ENCODE data around the gene IGSF11.

The IGSF11 gene

DNA sequence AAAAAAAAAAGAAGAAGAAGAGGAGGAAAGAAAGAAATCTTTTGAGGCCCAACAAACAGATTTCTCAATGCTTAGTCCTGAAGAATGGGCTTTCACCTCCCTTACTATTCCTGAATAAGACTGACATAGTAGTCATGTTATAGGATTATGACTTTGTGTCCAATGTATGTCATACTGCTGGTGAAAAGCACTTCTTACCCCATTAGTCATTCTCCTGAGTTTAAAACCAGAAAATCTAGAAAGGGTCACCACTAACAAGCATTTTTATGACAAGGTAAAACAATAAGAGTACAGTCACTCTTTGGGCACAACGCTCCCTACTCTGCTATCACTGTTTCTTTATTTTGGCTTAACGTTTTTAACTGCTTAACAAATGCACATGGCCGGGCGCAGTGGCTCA, 88.2 kb downstream of the IGSF11 start:
- no peak for DNase-seq

DNA sequence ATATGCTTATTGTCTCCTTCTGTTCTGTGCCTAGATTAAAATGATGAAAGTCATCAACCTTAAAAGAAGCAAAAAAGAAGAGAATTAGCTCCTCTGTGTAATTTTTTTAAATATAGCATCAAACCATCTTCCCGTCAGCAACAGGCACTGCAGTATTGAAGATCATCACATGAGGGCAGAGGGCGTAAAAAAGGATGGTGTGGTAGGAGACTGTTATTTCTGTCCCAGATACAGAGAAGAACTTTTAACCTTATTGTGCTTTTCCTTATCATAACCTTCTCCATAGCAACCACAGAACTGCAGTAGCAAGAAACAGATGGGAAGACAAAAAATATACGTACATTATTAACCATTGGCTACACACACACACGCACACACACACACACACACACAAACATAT, 88.8 kb downstream of the IGSF11 start:
- DNase-seq, result no peak

DNA sequence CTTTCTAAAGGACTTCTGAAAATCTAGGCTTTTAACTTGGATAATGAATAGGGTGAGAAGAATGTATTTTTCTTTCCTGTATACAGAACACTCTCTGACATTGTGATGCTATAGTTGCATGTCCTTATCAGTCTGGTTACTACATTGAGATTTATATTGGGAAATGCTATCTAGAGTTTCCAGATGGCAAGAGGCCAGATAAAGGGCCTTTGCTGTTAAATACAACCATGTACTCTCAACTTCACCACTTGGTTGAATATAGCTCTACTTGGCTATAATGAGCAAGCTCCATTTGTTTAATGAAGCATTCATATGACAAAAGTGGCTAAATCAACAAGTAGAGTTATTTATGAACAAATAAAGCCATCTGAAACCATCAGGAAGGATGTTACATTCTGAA, 91.0 kb downstream of the IGSF11 start:
- no peak for DNase-seq

DNA sequence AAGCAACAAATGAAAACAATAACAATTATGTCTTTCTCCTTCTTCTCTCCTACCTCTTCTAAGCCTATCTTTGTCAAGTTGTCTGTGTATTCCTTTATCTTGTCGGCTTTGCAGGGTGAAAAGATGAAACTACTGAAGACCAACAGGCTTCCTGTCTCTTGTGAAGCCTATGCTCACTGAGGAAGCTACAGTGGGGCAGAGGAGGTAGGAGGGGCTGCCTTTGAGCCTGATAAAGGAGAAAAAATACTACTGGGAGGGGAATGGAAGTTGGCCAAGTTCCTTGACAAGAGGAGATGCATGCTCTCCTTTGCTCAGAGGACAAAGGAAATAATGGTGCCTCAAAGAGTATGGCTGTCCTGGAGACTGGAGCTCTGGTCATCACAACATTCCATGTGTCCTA, 92.0 kb downstream of the IGSF11 start:
- no peak for DNase-seq

DNA sequence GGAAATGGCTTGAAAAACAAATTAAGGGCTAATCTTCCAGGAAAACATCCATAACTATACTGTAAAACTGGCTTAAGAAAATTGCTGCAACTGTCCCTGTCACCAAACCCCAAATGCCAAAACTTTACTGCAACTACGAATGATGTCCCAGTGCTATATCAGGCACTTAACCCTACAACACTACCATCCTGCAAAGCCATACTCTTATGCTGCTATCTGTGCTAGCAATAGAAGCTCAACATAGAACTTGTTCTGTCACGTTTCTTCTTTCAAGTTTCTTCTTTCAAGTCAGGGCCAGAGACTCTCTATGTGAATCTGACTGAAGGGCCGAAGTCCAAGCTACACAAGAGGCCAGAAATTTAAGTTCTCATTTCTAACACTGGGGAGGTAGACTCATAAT, 92.5 kb downstream of the IGSF11 start:
- no peak for DNase-seq

DNA sequence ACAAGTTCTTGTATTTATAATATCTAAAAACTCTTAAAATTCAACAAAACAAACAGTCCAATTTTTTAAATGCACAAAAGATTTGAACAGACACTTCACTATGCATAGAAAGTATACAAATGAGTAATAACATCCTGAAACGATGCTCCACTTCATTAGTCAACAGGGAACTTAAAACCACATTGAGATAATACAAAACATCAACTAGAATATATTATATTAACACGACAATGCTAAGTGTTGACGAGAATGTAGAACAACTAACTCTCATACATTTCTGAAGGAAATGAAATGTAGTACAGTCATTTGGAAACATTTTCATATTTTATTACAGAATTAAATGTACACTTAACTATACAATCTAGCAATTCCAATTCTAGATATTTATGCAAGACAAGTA, 93.4 kb downstream of the IGSF11 start:
- DNase-seq, result no peak

DNA sequence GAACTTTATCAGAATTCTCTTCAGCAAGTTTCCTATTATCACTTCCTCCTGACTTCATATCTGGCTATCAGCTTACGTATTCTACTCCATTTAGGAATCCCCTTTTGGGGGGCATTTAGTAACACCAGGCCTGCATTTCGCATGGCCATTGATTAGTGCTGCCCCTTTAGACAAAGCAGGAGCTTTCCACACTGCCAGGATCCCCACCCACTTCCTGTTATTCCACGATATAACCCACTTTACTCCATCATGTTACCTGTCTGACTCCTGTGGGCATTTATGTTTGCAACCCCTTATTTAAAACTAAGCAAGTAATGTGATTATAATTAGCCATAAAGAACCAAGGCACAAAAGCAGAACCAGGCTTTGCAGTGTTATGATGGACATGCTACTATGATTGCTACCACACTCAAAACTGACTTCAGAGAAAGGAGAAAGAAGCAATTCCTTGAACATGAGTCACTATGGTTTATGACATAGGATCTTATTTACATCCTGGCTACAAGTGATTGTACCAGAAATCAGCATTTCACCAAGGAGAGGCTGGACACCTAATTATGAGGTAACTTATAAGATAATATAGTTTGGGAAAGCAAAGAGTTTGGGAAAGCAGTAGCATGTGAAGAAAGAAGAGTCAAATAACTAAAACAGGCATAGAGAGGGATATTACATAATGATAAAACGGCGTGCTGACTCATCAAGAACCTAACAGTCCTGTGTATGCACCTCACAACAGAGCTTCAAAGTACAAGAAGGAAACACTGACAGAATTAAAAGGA, 96.3 kb downstream of the IGSF11 start:
- DNase-seq, result no peak

DNA sequence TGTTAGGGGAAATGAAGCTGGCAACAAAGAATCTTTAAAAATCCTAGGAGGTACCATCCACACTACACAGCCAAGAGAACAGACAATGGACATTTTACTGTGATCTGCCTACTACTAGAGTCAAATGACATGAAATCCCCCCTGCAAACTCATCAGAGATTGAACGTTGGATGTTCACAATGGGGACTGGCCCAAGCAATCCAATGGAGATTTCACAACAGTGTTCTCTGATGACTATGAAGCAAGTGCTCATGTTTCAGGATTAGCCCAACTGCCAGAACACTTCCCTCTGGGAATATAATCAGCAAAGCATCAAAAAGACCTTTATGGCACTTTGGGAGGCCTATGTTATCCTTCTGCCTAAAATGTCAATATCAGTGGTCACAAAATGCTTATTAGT, 97.8 kb downstream of the IGSF11 start:
- no peak for DNase-seq

DNA sequence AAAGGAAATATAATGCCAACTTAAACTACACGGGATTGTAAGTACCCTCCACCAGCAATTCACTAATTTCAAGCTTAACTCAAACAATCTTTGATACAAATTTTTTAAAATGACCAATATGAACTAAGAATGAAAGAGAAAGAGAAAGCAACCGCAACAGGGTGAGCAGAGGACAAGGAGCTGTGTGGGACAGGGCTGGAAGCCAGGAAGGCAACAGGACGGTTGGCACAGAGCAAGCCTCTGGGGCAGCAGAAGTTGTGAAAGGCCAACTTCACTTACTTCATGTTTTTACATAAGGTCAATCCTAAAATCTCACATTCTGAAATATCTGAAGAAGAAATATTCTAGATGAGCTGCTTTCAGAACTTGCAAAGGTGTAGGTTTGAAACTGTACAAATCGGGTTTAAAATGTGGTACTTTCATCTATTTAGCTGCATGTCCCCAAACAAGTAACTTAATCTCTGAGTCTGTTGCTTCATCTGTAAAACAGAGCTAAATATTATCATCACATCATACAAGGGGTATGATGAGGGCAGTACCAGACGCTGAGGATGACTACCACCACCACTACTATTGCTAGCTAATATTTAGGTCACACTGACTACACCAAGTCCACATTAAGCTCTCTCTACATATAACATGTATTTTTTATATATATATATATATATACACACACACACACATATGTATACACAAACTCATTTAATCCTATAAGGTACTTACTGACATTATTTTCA, 101.7 kb downstream of the IGSF11 start:
- DNase-seq, result no peak

DNA sequence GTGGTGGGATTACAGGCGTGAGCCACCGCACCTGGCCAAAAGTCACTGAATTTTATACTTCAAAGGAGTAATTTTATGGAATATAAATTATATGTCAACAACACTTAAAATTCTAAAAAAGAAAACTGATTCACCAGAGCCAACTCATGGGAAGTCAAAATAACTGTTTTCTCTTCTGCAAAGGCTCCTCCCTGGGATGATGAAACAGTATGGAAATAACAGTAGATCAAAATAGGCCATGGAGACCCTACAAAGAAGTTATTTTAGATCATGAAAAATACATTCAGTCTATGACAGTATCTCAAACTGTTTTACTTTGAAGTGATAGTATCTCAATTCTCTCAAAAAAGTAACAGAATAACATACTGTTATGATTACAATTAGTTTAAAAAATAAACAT, 102.7 kb downstream of the IGSF11 start:
- DNase-seq, result no peak

DNA sequence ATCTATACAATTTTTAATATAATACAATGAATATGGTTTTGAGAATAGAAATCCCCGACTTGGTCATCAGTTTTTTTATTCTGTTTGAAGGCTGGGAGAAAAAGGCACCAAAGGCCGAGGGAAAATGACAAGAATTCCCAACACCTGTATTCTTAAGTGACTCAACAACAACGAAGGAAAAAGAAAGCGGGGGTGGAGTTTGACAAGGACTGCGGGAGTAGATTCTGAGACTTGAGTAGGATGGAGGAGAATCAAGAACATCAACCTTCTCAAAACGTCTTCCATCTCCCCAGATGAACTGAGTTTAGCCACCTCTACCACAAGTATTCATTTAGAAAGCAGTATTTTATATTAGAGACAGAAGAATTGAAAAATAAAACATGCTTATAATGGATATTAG, 107.2 kb downstream of the IGSF11 start:
- no peak for DNase-seq

DNA sequence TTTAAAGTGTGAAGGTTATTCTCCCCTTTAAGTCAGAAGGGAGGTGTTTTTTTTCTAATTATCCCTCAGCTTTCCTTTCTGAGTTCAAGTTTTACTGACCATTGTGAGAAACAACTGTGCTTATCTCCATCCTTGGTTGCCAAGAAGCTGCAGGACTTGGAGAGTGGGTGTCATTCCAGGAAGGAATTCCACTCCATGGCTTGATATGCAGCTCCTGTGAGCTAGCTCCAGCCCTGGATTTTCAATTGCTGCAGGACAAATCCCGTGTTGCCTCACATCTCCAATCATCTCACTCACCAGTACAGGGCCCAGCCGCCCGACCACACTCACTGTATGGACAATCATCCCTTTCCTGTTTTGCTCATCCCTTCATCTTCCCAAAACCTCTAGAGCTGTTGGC, 122.5 kb downstream of the IGSF11 start:
- DNase-seq, result no peak

DNA sequence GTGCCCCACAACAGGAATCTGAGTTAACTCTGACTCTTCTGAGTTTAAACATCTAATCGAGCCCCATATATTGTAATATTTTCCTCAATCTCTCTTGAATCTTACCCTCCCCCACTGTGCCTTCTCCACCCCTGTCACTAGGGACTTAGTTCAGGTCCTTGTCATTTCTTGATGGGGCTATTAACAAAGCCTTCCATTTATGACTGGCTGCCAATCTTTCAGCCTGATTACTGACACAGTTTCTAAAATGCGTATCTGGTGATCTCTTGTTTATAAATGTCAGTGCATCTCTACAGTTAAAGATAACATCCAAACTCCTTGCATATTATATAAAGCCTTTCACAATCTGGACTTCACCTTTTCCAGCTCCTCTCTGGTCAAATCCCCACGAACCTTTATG, 124.3 kb downstream of the IGSF11 start:
- DNase-seq, result no peak

DNA sequence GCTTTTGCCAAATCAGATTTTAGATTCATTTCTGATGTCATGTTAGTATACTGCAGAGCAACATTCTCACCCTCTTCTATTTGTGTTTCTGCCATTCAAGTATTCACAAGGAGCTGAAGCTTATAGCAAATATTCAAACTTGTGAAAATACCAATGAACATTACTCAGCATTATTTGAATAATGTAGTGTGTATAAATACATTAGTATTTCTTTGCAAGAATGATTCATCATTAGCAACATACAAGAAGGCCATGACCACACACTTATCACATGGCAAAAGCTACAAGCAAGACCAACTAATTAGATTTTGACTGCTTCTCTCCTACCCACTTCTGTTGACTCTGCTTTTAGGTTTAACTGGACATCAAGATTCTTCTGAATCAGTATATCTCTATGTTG, 124.9 kb downstream of the IGSF11 start:
- no peak for DNase-seq

DNA sequence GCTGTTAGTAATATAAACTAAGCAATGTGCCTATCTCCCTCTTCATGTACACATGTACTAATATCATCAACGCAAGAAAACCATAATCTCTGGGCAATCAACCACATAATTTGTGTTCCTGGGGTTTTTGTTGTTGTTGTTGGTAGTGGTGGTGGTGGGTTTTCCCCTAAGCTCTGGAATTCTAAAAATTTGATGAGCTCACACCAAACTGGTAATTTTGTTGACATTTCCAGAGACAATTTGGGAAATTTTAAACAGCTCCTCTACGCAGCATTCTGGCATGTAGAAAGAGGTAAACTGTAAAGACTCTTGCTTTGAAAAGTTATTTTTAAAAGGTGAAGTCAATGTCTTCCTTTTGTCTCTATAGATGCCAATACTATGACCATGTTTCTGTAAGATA, 126.7 kb downstream of the IGSF11 start:
- DNase-seq, result no peak

DNA sequence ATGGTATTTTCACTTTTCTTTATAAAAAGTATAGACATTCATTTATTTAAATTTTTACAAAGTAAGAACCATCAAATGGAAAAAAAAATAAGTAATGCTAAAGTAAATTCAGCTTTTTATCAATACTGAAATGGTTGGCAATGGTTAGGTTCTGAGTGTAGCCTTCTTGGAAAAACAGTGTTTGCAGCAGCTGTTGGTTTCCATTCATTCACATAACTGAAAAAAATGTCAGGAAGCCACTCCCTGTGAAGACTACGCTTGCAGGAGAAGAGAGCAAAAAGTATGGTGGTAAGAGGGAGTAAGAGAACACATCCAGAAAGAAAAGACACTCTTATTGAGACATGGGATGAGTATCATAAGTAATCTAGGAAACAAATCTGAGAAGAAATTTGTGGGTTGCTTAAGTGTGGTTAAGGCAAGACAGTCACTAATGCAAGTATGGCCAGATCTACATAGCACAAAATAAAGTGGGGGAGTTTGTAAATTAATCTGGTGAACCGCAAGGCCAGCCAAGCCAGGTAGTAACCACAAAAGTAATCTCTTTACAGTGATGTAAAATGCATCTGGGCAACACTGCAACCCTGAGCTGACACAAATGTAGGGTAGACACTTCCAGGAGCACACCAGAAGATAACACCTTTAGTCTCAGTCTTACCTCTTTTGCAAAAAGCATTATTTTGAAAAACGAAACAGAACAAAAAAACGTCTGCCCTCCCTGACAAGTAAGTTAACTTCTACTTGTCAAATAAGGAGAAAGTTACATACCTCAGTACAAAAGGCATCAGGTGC, 133.7 kb downstream of the IGSF11 start:
- DNase-seq, result no peak

DNA sequence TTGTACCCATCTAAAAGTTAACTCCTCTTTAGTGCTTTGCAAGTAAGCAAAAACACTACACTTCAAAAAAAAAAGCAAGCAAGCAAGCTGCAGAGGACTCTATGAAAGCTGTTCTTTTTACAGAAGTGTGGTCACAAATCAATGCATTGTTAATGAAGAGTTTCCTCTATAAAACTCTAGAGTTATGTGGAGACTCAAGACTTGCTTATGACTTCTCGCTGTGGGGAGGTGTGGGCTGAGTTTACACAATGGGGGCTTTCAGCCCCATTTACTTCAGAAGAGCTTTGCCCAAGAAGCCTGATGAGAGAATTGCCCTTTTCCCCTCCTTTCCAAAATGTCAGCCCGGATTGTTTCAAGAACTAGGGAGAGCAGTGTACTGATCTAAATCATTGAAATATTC, 144.4 kb downstream of the IGSF11 start:
- DNase-seq, result no peak

DNA sequence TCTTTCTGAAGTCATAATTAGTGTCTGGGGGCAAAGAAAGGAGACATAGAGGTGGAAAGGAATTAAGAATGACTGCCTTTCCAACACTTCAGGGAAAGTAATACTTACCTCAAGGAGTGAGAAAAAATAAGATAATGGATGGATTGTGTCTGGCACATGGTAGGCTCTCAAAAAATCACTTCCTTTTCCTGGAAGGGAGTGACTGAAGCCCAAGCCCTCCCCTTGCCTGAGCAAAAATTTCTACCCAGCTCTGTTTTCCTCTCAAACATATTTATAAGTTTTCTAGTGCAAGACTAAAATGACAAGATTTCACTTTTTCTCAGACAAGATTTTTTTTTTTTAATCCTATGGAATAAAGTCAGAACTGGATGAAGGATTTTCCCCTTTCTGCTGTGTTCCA, 145.0 kb downstream of the IGSF11 start:
- DNase-seq, result no peak

DNA sequence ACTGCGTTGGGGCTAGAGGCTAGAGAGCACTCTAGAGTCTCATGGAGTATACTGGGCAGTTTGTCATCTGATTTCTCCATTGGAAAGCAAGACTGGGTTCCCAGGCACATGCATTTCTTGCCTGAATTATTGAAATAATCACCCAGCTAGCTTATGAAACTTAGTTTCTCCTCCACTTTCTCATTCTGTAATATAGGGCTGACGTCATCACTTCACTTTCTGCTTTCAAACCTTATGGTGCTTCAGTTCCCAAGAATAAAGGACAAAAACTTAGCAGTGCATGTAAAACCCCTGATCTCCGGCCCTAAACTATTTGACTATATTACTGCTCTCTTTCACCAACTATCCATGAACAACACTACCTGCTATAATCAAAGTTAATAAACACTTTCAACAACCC, 147.9 kb downstream of the IGSF11 start:
- DNase-seq, result no peak

DNA sequence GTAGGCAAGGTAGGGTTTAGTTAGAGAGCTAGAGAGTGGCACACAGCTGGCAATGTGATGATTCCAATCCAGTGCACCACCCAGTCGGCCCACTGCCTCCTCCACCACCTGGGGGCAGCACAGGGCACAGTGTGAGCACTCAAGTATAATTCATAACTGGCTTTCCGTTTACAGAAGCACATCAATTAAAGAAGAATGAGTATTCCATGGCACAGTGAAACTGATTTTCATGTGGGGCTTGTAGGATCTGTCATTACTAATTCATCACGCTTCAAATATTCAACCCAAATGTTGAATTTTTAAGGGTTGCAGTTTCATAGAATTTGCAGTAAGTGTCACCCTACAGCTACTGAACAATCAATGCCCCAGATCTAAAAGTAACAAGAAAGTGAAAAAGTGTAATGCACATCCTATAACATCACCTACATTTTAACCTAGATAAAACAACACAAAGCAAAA, 149.9 kb downstream of the IGSF11 start:
- peak; percentile 57 for DNase-seq

DNA sequence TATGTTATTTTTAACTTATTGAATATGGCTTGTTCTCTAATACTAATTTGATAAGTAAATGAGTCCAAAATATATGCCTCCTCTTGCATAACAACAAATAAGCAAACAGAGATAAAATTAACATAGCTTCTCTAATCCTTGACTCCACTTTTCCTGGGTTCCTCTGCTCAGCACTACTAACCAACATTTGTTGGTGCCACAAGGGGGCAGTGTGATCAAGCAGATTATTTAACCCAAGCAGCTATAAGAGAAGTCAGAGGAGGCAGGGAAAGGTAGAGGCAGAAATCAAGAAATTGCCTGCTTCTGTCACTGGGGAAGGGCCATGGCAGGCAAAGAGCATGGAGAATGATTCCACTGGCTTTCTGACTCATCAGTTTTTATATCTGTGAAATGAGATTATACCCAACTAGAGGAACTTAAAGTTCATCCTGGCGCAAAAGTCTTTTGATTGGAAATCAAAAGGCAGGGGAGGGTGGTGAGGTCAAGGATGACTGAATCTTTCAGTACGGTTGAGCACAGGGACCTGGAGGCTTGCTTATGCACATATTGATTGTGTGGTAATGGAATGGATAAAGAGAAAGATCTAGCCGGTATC, 152.2 kb downstream of the IGSF11 start:
- peak; percentile 53 for DNase-seq

DNA sequence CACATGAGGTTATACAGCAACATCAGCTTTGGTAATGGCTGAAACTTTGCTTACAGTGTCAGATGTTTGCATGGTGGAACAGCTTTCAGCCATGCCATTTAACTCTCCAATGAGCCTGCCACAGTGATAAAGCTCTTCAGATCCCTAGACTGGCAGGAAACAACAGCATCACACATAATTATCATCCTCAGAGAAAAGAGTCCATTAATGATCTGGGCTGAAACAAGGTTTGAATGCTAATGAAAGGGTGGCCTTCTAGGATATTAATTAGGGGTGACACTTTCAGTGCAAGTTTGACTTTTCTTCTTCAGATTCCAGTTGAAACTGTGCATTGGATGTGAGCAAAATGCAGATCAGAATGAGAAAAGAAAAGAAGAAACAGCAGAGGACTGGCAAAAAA, 166.6 kb downstream of the IGSF11 start:
- no peak for DNase-seq

DNA sequence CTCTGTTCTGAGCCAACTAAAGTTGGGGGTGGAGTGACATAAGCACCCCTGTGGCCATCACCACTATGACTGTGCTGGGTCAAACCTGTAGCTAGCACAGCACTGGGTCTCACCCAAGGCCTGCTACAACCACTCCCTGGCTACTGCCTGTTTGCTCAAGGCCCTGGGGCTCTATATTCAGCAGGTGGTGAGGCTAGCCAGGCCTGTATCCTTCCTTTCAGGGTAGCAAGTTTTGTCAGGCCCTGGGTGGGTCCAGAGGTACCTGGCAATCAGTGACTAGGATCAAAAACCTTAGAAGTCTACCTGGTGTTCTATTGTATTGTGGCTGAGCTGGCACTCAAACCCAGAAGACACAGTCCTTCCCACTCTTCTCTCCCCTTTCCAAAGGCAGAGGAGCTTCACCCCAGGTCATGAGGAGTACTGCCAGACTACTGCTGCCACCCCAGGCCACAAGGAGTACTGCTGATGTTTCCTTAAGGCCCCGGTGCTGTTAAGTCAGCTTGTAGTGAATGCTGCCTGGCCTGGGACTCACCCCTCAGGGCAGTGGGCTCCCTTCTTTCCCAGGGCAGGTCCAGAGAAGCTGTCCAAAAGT, 170.8 kb downstream of the IGSF11 start:
- DNase-seq, result no peak
